Cerebellar nuclear complex (tissue), 1 donor: ENCODE results near the gene TREX2.

Source experiments
- DNase-seq, 2 experiments: peaks; one replicate each; lab custom pipeline; 2025; lab: John Stamatoyannopoulos, UW

TREX2 gene

GRCh38 chrX:153434801-153435200 is 11.1 kb downstream of the TREX2 start:
- no peak for DNase-seq

- DNase-seq: no peak
Measured at GRCh38 chrX:153433781-153434285, 12.0 kb downstream of the TREX2 start.

GRCh38 chrX:153433161-153433680 is 12.6 kb downstream of the TREX2 start:
- DNase-seq: no peak

GRCh38 chrX:153430796-153431195 is 15.1 kb downstream of the TREX2 start:
- DNase-seq: no peak

- DNase-seq: no peak
Measured at GRCh38 chrX:153426204-153426603, 19.7 kb downstream of the TREX2 start.

- DNase-seq: no peak
Measured at GRCh38 chrX:153423652-153424051, 22.2 kb downstream of the TREX2 start.

GRCh38 chrX:153421856-153422255 is 24.0 kb downstream of the TREX2 start:
- no peak for DNase-seq

GRCh38 chrX:153420851-153421599 is 24.8 kb downstream of the TREX2 start:
- DNase-seq: no peak

GRCh38 chrX:153417637-153418036 is 28.2 kb downstream of the TREX2 start:
- DNase-seq: no peak

GRCh38 chrX:153416781-153417450 is 28.9 kb downstream of the TREX2 start:
- DNase-seq: no peak

GRCh38 chrX:153414856-153415510 is 30.9 kb downstream of the TREX2 start:
- DNase-seq: no peak

- no peak for DNase-seq
Measured at GRCh38 chrX:153413731-153414130, 32.1 kb downstream of the TREX2 start.

- DNase-seq: no peak
Measured at GRCh38 chrX:153412746-153413720, 32.8 kb downstream of the TREX2 start.

GRCh38 chrX:153411988-153412574 is 33.8 kb downstream of the TREX2 start:
- DNase-seq: no peak

GRCh38 chrX:153411255-153411987 is 34.4 kb downstream of the TREX2 start, which contains the start of gene ZFP92:
Gene ZFP92, plus strand, starts transcription at chrX:153411472. Its CDS starts 6,851 bp downstream, at chrX:153418323.
- no peak for DNase-seq

- DNase-seq: no peak
Measured at GRCh38 chrX:153410888-153411254, 35.0 kb downstream of the TREX2 start.

GRCh38 chrX:153410373-153410772 is 35.5 kb downstream of the TREX2 start:
- no peak for DNase-seq

GRCh38 chrX:153409414-153410101 is 36.3 kb downstream of the TREX2 start:
- no peak for DNase-seq

- DNase-seq: no peak
Measured at GRCh38 chrX:153408871-153409351, 36.9 kb downstream of the TREX2 start.
